ENCODE results near the gene TMEM135. TPM values are rescaled to one million over a fixed set of nuclear protein-coding genes. Genes with fewer than 3 reads are reported as not detected.
"Not testable (repeated sequence)": the region's sequence is repeated elsewhere in the genome, so short reads cannot be mapped to it uniquely, and the experiment has no call there.

TMEM135 gene
- total RNA-seq, 1 experiment from 2014 or later: 14.0 TPM

DNA sequence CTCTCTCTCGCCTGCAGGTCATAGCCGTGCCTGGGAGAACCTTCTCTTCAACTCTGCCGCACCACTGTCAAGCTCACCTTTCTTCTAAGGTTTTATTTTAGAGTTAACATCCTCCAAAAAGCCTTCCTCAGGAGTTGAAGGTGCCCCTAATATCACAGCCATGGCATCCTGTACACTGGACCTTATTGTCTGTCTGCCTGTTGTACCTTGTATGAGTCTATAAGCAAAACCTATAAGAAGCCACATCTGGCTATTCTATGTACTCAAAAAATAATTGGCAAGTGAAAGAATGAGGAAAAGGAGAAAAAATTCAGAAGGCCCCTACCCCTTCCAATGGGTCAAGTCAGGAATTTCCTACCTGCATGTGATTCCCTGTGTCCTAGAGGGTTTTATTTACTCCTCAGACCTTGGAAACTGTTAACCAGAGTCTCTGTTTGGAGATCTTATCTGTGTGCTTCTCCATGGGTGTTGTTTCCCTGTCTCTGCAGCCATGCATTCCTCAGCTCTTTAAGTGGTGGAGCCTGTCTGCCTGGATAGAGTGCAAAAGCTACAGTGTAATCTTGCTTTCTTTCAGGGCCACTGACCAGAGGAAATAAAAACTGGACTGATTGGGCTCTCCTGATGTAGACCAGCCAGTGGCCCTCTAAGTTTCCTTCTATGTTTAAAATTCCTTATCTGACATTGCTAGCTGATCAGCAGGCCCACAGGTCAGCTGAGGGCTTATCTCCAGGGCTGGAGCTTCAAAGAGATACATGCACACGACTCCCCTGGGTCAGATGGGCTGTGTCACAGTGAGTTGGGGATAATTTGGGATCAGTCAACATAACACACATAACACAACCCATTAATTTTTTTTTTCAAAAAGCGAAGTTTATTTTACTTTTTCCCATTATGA lies 37.6 kb upstream of the TMEM135 start:
- TF ChIP-seq EZH2phosphoT487 (IDR thresholded peaks at IDR 0.05; ENCODE audit: borderline replicate concordance, low read length) (no peak), CTCF (conservative IDR thresholded peaks at IDR 0.05; ENCODE audit: low read depth, low read length) (no peak), EZH2 (IDR thresholded peaks at IDR 0.05; ENCODE audit: low read length, unreplicated experiment) (no peak)
- H3K36me3 ChIP-seq (ENCODE audit: low read depth, low read length): no peaks in the 10 kb centered on the region
- no TSS peak for BruUV-seq (replicated peaks)
- no peaks in the 10 kb centered on the region for H3K9me2 ChIP-seq (replicated peaks; ENCODE audit: low read length)
- intact Hi-C loops (cut with micrococcal nuclease): loop anchor here (5.0 kb wide), 1 partner anchor 97 kb away; no protein-coding TSS in a partner anchor
- H4K20me1 ChIP-seq (ENCODE audit: low read length): no peaks in the 10 kb centered on the region
- no peaks in the 10 kb centered on the region for H3K79me2 ChIP-seq (ENCODE audit: low read length)
- ATAC-seq: peak; percentile 87
- DNase-seq: peak; percentile 81
- peak overlapping the region; percentile 26 for H3K4me2 ChIP-seq (ENCODE audit: low read length)
- ChIA-PET POLR2A (ENCODE audit: unreplicated experiment) (no interaction called here), CTCF (no interaction called here)
- H3K4me1 ChIP-seq (ENCODE audit: insufficient read depth, low read length): peaks cover 19% of the 10 kb centered on the region
- no peaks in the 10 kb centered on the region for H3K9me3 ChIP-seq (ENCODE audit: low read length)
- peak overlapping the region; percentile 11 for H3K27ac ChIP-seq (ENCODE audit: low read length)
- H3K4me3 ChIP-seq (ENCODE audit: low read length): no peak overlapping the region
- no peaks in the 10 kb centered on the region for H3F3A ChIP-seq (ENCODE audit: low read length, unreplicated experiment)
- no peak overlapping the region for H3K9ac ChIP-seq (ENCODE audit: low read length)
- no peaks in the 10 kb centered on the region for H3K27me3 ChIP-seq (ENCODE audit: low read length)
- H2AFZ ChIP-seq (ENCODE audit: low read length): no peak overlapping the region

GRCh38 chr11:87002918-87003317 lies 34.8 kb upstream of the TMEM135 start:
- no peak overlapping the region for H3K4me3 ChIP-seq (ENCODE audit: low read length)
- H3K4me1 ChIP-seq (ENCODE audit: insufficient read depth, low read length): peaks cover 41% of the 10 kb centered on the region
- H3F3A ChIP-seq (ENCODE audit: low read length, unreplicated experiment): no peaks in the 10 kb centered on the region
- TF ChIP-seq EZH2 (IDR thresholded peaks at IDR 0.05; ENCODE audit: low read length, unreplicated experiment) (no peak), EZH2phosphoT487 (IDR thresholded peaks at IDR 0.05; ENCODE audit: borderline replicate concordance, low read length) (no peak), CTCF (conservative IDR thresholded peaks at IDR 0.05; ENCODE audit: low read depth, low read length) (no peak)
- BruUV-seq (replicated peaks): no TSS peak
- H3K4me2 ChIP-seq (ENCODE audit: low read length): no peak overlapping the region
- no peaks in the 10 kb centered on the region for H3K27me3 ChIP-seq (ENCODE audit: low read length)
- no peak overlapping the region for H3K9ac ChIP-seq (ENCODE audit: low read length)
- H3K9me3 ChIP-seq (ENCODE audit: low read length): no peaks in the 10 kb centered on the region
- ChIA-PET POLR2A (ENCODE audit: unreplicated experiment) (no interaction called here), CTCF (no interaction called here)
- H2AFZ ChIP-seq (ENCODE audit: low read length): no peak overlapping the region
- intact Hi-C loops (cut with micrococcal nuclease): no loop called here
- no peak for DNase-seq
- H3K27ac ChIP-seq (ENCODE audit: low read length): no peak overlapping the region
- ATAC-seq: no peak
- no peaks in the 10 kb centered on the region for H4K20me1 ChIP-seq (ENCODE audit: low read length)
- H3K9me2 ChIP-seq (replicated peaks; ENCODE audit: low read length): no peaks in the 10 kb centered on the region
- H3K79me2 ChIP-seq (ENCODE audit: low read length): no peaks in the 10 kb centered on the region
- H3K36me3 ChIP-seq (ENCODE audit: low read depth, low read length): no peaks in the 10 kb centered on the region

DNA sequence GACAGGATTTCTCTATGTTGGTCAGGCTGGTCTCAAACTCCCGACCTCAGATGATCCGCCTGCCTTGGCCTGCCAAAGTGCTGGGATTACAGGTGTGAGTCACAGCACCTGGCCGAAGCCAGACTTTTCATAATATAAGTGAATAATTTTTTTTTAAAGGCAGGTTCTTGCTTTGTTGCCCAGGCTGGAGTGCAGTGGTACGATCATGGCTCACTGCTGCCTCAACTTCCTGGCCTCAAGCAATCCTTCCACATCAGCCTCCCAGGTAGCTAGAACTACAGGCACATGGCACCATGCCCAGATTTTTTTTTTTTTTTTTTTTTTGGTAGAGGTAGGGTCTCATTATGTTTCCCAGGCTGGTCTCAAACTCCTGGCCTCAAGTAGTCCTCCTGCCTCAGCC lies 33.5 kb upstream of the TMEM135 start:
- ATAC-seq; H4K20me1 ChIP-seq (ENCODE audit: low read length); H3K36me3 ChIP-seq (ENCODE audit: low read depth, low read length); BruUV-seq (replicated peaks); CTCF ChIA-PET; intact Hi-C loops (cut with micrococcal nuclease); H3F3A ChIP-seq (ENCODE audit: low read length, unreplicated experiment); POLR2A ChIA-PET (ENCODE audit: unreplicated experiment); H3K9ac ChIP-seq (ENCODE audit: low read length); H3K27ac ChIP-seq (ENCODE audit: low read length); H3K9me2 ChIP-seq (replicated peaks; ENCODE audit: low read length); H3K9me3 ChIP-seq (ENCODE audit: low read length); H3K27me3 ChIP-seq (ENCODE audit: low read length); H3K79me2 ChIP-seq (ENCODE audit: low read length); H2AFZ ChIP-seq (ENCODE audit: low read length): not testable (repeated sequence)
- DNase-seq: peak; percentile 37
- H3K4me1 ChIP-seq (ENCODE audit: insufficient read depth, low read length): peaks cover 44% of the 10 kb centered on the region
- peak overlapping the region; percentile 56; the same call in 1 of the 2 replicates for H3K4me3 ChIP-seq (ENCODE audit: low read length)
- peak overlapping the region; percentile 68; the same call in 1 of the 2 replicates for H3K4me2 ChIP-seq (ENCODE audit: low read length)

Measured in PC-3 (cell line).